ENCODE measurements around the gene SLC25A15. TPM values are rescaled to one million over a fixed set of nuclear protein-coding genes. Genes with fewer than 3 reads are reported as not detected.

The SLC25A15 gene
- total RNA-seq, 1 experiment from 2014 or later: 24.5 TPM

GRCh38 chr13:40812724-40813445 is 23.5 kb downstream of the SLC25A15 start (continued):
- TF ChIP-seq, protein P1, sequence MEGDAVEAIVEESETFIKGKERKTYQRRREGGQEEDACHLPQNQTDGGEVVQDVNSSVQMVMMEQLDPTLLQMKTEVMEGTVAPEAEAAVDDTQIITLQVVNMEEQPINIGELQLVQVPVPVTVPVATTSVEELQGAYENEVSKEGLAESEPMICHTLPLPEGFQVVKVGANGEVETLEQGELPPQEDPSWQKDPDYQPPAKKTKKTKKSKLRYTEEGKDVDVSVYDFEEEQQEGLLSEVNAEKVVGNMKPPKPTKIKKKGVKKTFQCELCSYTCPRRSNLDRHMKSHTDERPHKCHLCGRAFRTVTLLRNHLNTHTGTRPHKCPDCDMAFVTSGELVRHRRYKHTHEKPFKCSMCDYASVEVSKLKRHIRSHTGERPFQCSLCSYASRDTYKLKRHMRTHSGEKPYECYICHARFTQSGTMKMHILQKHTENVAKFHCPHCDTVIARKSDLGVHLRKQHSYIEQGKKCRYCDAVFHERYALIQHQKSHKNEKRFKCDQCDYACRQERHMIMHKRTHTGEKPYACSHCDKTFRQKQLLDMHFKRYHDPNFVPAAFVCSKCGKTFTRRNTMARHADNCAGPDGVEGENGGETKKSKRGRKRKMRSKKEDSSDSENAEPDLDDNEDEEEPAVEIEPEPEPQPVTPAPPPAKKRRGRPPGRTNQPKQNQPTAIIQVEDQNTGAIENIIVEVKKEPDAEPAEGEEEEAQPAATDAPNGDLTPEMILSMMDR (IDR thresholded peaks at IDR 0.05 in 2 of 3, conservative IDR thresholded peaks at IDR 0.05 in 1 of 3; ENCODE audit: borderline replicate concordance in 1 of 3, insufficient read depth in 1 of 3, low read depth in 2 of 3, low read length in 2 of 3): no peak

DNA sequence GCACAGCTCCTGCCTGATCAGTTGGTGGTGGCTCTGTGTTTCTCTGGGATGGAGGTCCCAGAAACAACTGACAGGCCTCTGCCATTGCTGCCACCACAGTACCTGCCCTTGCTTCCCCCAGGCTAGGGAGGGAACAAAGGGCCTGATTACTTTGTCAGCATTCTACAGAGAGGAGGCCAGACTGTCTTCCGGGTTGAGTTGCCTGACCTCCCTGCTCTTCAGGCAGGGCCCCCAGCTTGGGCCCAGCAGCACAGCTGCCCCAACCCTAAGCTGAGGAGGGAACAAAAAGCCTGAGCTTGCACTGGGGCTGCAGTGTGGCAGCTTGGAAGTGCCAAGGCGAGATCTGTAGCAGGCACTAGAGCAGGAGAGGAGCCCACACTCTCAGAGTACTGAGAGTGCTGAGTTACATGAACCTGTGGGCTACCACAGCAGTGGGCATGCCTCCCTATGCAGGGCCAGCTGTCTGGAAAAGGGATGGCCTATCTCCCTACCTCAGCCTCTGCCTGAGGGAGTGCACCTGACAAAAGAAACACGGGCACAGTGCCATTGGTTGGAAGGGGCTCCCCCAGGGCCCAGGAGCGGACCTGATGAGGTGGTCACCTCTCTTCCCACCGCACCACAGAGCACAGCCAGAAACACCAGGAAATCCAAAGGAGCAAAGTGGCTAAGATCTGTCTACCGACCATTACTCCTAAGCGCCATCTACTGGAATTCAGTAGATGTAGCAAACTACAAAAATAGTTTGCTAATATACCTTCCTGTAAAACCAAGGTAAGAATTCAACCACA is 24.4 kb downstream of the SLC25A15 start:
- no peak for DNase-seq (ENCODE audit: low read depth, low spot score)
- BruUV-seq (replicated peaks): no TSS peak
- intact Hi-C loops (cut with micrococcal nuclease): no loop called here
- Histone ChIP-seq H3K9ac (ENCODE audit: low read length) (no peak overlapping the region), H3K27me3 (ENCODE audit: insufficient read depth, low read length) (no peaks in the 10 kb centered on the region), H4K20me1 (ENCODE audit: insufficient read depth) (no peaks in the 10 kb centered on the region), H3K4me1 (ENCODE audit: control insufficient read depth in 1 of 2, insufficient read depth in 2 of 2, low read length in 2 of 2) (0 out of 4 replicates have a peak, but pooled peaks cover 0 to 3% of the 10 kb centered on the region in 2 experiments), H3K27ac (ENCODE audit: low read depth, low read length) (no peak overlapping the region), H3K79me2 (ENCODE audit: insufficient read depth, low read length) (no peaks in the 10 kb centered on the region), H3K4me2 (ENCODE audit: low read length) (no peak overlapping the region), H2AFZ (ENCODE audit: low read depth, low read length, poor library complexity, severe bottlenecking) (no peak overlapping the region), H3K4me3 (replicated peaks in 1 of 2; ENCODE audit: low read depth in 1 of 2, low read length in 2 of 2) (no peak overlapping the region), H3K36me3 (ENCODE audit: control insufficient read depth in 1 of 2, insufficient read depth in 2 of 2, low read length in 2 of 2) (peaks cover 5% of the 10 kb centered on the region in 2 experiments; a peak in 1 of 4 replicates), H3K9me3 (ENCODE audit: control insufficient read depth in 1 of 2, insufficient read depth in 1 of 2, low read depth in 1 of 2, low read length in 2 of 2) (no peaks in the 10 kb centered on the region), H3K9me2 (ENCODE audit: insufficient read depth) (no peaks in the 10 kb centered on the region)
- TF ChIP-seq FOSL1 (IDR thresholded peaks at IDR 0.05; ENCODE audit: low read depth): no peak
- TF ChIP-seq, protein P2, sequence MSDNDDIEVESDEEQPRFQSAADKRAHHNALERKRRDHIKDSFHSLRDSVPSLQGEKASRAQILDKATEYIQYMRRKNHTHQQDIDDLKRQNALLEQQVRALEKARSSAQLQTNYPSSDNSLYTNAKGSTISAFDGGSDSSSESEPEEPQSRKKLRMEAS (IDR thresholded peaks at IDR 0.05): no peak
- TF ChIP-seq ZFX (IDR thresholded peaks at IDR 0.05): no peak
- TF ChIP-seq RAD21 (IDR thresholded peaks at IDR 0.05; ENCODE audit: low read depth): peak; percentile 57
- TF ChIP-seq SP1 (IDR thresholded peaks at IDR 0.05; ENCODE audit: low read depth): no peak
- no peak; the same call in 1 of the 2 replicates for TF ChIP-seq CBX3 (IDR thresholded peaks at IDR 0.05; ENCODE audit: low read depth)
- no peak for TF ChIP-seq REST (IDR thresholded peaks at IDR 0.05; ENCODE audit: low read depth)
- no peak for TF ChIP-seq CEBPB (IDR thresholded peaks at IDR 0.05; ENCODE audit: low read depth)
- no peak for TF ChIP-seq SRF (IDR thresholded peaks at IDR 0.05; ENCODE audit: low read depth)
- TF ChIP-seq, protein P3, sequence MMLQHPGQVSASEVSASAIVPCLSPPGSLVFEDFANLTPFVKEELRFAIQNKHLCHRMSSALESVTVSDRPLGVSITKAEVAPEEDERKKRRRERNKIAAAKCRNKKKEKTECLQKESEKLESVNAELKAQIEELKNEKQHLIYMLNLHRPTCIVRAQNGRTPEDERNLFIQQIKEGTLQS (IDR thresholded peaks at IDR 0.05): no peak
- TF ChIP-seq, protein P1 (IDR thresholded peaks at IDR 0.05 in 2 of 3, conservative IDR thresholded peaks at IDR 0.05 in 1 of 3; ENCODE audit: borderline replicate concordance in 1 of 3, insufficient read depth in 1 of 3, low read depth in 2 of 3, low read length in 2 of 3): peak; percentile 37 to 77 (median 63); a peak in 4 of 6 replicates
- ChIA-PET RAD21 (ENCODE audit: low non-redundant PET in 1 of 2, low total read pairs in 2 of 2, uncharacterized antibody in 2 of 2, unreplicated experiment in 2 of 2) (no interaction called here), POLR2A (no interaction called here), CTCF (interaction anchor here (1.0 to 3.4 kb wide), 4 partner anchors 10 to 37 kb away, joined by 3 to 11 read pairs (median 3); partner anchors contain the start of gene SLC25A15)
- peak; percentile 87 for ATAC-seq

Measured in HCT116 (cell line).